Vagina (tissue), 2 donors: Measurements from ENCODE around the gene UNK.

Experiments used
- CTCF ChIP-seq, 3 experiments: fragments of 450-650 bp in 2 of 3; fragments of 200-600 bp in 1 of 3; sonication (generic) in 1 of 3; IDR thresholded peaks; one replicate each; pipeline ENCODE4 v1.5.1; 2017 to 2019; ENCODE audit warnings: antibody characterized with exemption in 3 of 3, mild to moderate bottlenecking in 2 of 3, moderate library complexity in 2 of 3
- POLR2A ChIP-seq, 2 donors: fragments of 450-650 bp; IDR thresholded peaks; one replicate each; pipeline ENCODE4 v1.6.1; 2017; ENCODE audit warnings: antibody characterized with exemption in 2 of 2, mild to moderate bottlenecking in 2 of 2, moderate library complexity in 2 of 2
- POLR2AphosphoS5 ChIP-seq, 2 donors: sonication (generic); formaldehyde crosslinking; IDR thresholded peaks; one replicate each; pipeline ENCODE4 v1.9.0; 2017; ENCODE audit warnings: antibody characterized with exemption in 2 of 2, mild to moderate bottlenecking in 2 of 2, low read depth in 1 of 2; ENCODE audit not compliant: insufficient read depth in 1 of 2

- TF ChIP-seq CTCF (IDR thresholded peaks at IDR 0.05): no peak
- TF ChIP-seq POLR2AphosphoS5 (IDR thresholded peaks at IDR 0.05; ENCODE audit: insufficient read depth in 1 of 2, low read depth in 1 of 2): no peak
- TF ChIP-seq POLR2A (IDR thresholded peaks at IDR 0.05): no peak
Observed at GRCh38 chr17:75845933-75846691, 61.5 kb downstream of the UNK start.
